Endothelial cell (in vitro differentiated cells): ENCODE data around the gene NBAS. TPM values are rescaled to one million over a fixed set of nuclear protein-coding genes. Genes with fewer than 3 reads are reported as not detected.

ENCODE experiments used
- DNase-seq: peaks from one replicate; pipeline ENCODE4 v3.0.0; 2021; ENCODE audit warnings: low spot score
- H3K27ac Mint-ChIP-seq: one replicate; pipeline ENCODE4 v1.8.0; 2021; ENCODE audit warnings: mixed read lengths, inconsistent platforms; ENCODE audit not compliant: unreplicated experiment
- H3K27me3 Mint-ChIP-seq: one replicate; pipeline ENCODE4 v1.8.0; 2021; ENCODE audit warnings: mild to moderate bottlenecking, moderate library complexity, mixed read lengths, inconsistent platforms; ENCODE audit not compliant: unreplicated experiment
- H3K36me3 Mint-ChIP-seq: one replicate; pipeline ENCODE4 v1.8.0; 2021; ENCODE audit warnings: mild to moderate bottlenecking, low read depth, mixed read lengths, inconsistent platforms; ENCODE audit not compliant: unreplicated experiment
- H3K4me1 Mint-ChIP-seq: one replicate; pipeline ENCODE4 v1.8.0; 2021; ENCODE audit warnings: mild to moderate bottlenecking, mixed read lengths, inconsistent platforms; ENCODE audit not compliant: unreplicated experiment
- H3K4me3 Mint-ChIP-seq: one replicate; pipeline ENCODE4 v1.8.0; 2021; ENCODE audit warnings: mild to moderate bottlenecking, mixed read lengths, inconsistent platforms; ENCODE audit not compliant: unreplicated experiment
- H3K9me3 Mint-ChIP-seq: one replicate; pipeline ENCODE4 v1.8.0; 2021; ENCODE audit warnings: mixed read lengths, inconsistent platforms; ENCODE audit not compliant: unreplicated experiment
- CTCF ChIP-seq: fragments of 200-600 bp; sonication (generic); IDR thresholded peaks from one replicate; pipeline ENCODE4 v1.5.0; 2021; ENCODE audit warnings: antibody characterized with exemption; ENCODE audit not compliant: unreplicated experiment
- total RNA-seq: library from RNA; stranded (reverse); fragmentation: NEBNext Ultra II Directional; extraction: Animal tissue kit (Norgen Biotek cat#: 25700); gene quantifications from one replicate; pipeline ENCODE4 v1.2.1, GENCODE V29; 2021; ENCODE audit not compliant: unreplicated experiment

The NBAS gene
- total RNA-seq, 1 donor from 2014 or later, result 52.8 TPM

- H3K9me3 Mint-ChIP-seq, result no peaks in the 10 kb centered on the region
- no peak for TF ChIP-seq CTCF
- peaks cover 32% of the 10 kb centered on the region for H3K4me1 Mint-ChIP-seq
- H3K27me3 Mint-ChIP-seq, result peaks cover 8% of the 10 kb centered on the region
- no peak overlapping the region for H3K27ac Mint-ChIP-seq
- no peaks in the 10 kb centered on the region for H3K36me3 Mint-ChIP-seq
- H3K4me3 Mint-ChIP-seq, result no peak overlapping the region
- no peak for DNase-seq
These were observed 10.6 kb upstream of the NBAS start for GRCh38 chr2:15571729-15572128.

GRCh38 chr2:15570104-15570503, 9.0 kb upstream of the NBAS start:
- H3K27ac Mint-ChIP-seq, result no peak overlapping the region
- DNase-seq, result no peak
- peaks cover 24% of the 10 kb centered on the region for H3K4me1 Mint-ChIP-seq
- H3K27me3 Mint-ChIP-seq, result no peaks in the 10 kb centered on the region
- H3K9me3 Mint-ChIP-seq, result no peaks in the 10 kb centered on the region
- no peaks in the 10 kb centered on the region for H3K36me3 Mint-ChIP-seq
- no peak for TF ChIP-seq CTCF
- no peak overlapping the region for H3K4me3 Mint-ChIP-seq

GRCh38 chr2:15568874-15569273, 7.7 kb upstream of the NBAS start:
- DNase-seq, result no peak
- no peak overlapping the region for H3K27ac Mint-ChIP-seq
- H3K27me3 Mint-ChIP-seq, result no peaks in the 10 kb centered on the region

GRCh38 chr2:15566912-15567311, 5.8 kb upstream of the NBAS start:
- DNase-seq, result no peak
- Mint-ChIP-seq H3K27me3 (no peaks in the 10 kb centered on the region), H3K27ac (no peak overlapping the region), H3K4me1 (peaks cover 18% of the 10 kb centered on the region), H3K4me3 (no peak overlapping the region), H3K36me3 (no peaks in the 10 kb centered on the region), H3K9me3 (no peaks in the 10 kb centered on the region)
- no peak for TF ChIP-seq CTCF

More at GRCh38 chr2:15568874-15569273, 7.7 kb upstream of the NBAS start:
- H3K36me3 Mint-ChIP-seq, result no peaks in the 10 kb centered on the region
- no peak overlapping the region for H3K4me3 Mint-ChIP-seq
- TF ChIP-seq CTCF, result no peak
- no peaks in the 10 kb centered on the region for H3K9me3 Mint-ChIP-seq
- peaks cover 15% of the 10 kb centered on the region for H3K4me1 Mint-ChIP-seq

- no peak for DNase-seq
- H3K27me3 Mint-ChIP-seq, result peaks cover 4% of the 10 kb centered on the region
- H3K27ac Mint-ChIP-seq, result no peak overlapping the region
- TF ChIP-seq CTCF, result no peak
- H3K4me1 Mint-ChIP-seq, result peaks cover 20% of the 10 kb centered on the region
- no peaks in the 10 kb centered on the region for H3K36me3 Mint-ChIP-seq
- H3K9me3 Mint-ChIP-seq, result no peaks in the 10 kb centered on the region
- H3K4me3 Mint-ChIP-seq, result no peak overlapping the region
These were observed 5.0 kb upstream of the NBAS start for GRCh38 chr2:15565994-15566671.
